Kidney (tissue), 14 donors: ENCODE measurements around the gene SYCE3. TPM values are rescaled to one million over a fixed set of nuclear protein-coding genes. Genes with fewer than 3 reads are reported as not detected.

Experiments used
- DNase-seq, 5 donors: peaks; one replicate each; pipeline ENCODE4 v3.0.0-alpha.2; 2013 to 2020
- FAIRE-seq: peaks from 2 replicates; lab custom pipeline; 2012; peaks lifted over from hg19 to GRCh38; lab: Jason Lieb, UNC
- H3K27ac ChIP-seq, 2 donors: one replicate each; pipeline ENCODE4 v1.7.0; 2013; ENCODE audit warnings: low read depth in 2 of 2, low read length in 2 of 2, inconsistent platforms in 1 of 2
- H3K27me3 ChIP-seq: one replicate; pipeline ENCODE4 v1.7.1; 2013; ENCODE audit warnings: low read length, inconsistent platforms; ENCODE audit not compliant: control insufficient read depth, insufficient read depth
- H3K36me3 ChIP-seq, 3 donors: one replicate each; pipeline versions ENCODE4 v1.7.0 to v1.7.1; 2013; ENCODE audit warnings: low read length in 3 of 3, control low read depth in 1 of 3, inconsistent platforms in 1 of 3; ENCODE audit not compliant: insufficient read depth in 3 of 3, control insufficient read depth in 2 of 3
- H3K4me1 ChIP-seq, 3 donors: one replicate each; pipeline versions ENCODE4 v1.7.0 to v1.7.1; 2013; ENCODE audit warnings: low read length in 3 of 3, inconsistent platforms in 1 of 3, low read depth in 1 of 3; ENCODE audit not compliant: control insufficient read depth in 2 of 3, insufficient read depth in 2 of 3
- H3K4me3 ChIP-seq, 3 donors: one replicate each; pipeline versions ENCODE4 v1.7.0 to v1.8.1; 2013; ENCODE audit warnings: low read length in 3 of 3, control low read depth in 1 of 3, inconsistent platforms in 1 of 3
- H3K9ac ChIP-seq, 3 donors: one replicate each; pipeline versions ENCODE4 v1.7.0 to v1.7.1; 2013; ENCODE audit warnings: low read length in 3 of 3, control low read depth in 1 of 3, inconsistent platforms in 1 of 3
- H3K9me3 ChIP-seq, 3 donors: one replicate each; pipeline versions ENCODE4 v1.7.0 to v1.7.1; 2013; ENCODE audit warnings: low read length in 3 of 3, control low read depth in 1 of 3, inconsistent platforms in 1 of 3; ENCODE audit not compliant: control insufficient read depth in 2 of 3, insufficient read depth in 1 of 3
- CTCF ChIP-seq: IDR thresholded peaks from 3 replicates; pipeline ENCODE4 v1.5.1; 2012; ENCODE audit warnings: mild to moderate bottlenecking, moderate library complexity, borderline replicate concordance; ENCODE audit not compliant: insufficient read depth; ENCODE audit errors: extremely low read depth
- intact Hi-C: fragments of 100-400 bp; cut with DNase I; formaldehyde crosslinking; loops from one replicate; pipeline ENCODE4 v1.11.1; 2022
- polyA plus RNA-seq: library from polyadenylated mRNA; stranded (reverse); fragments of 350-450 nt; fragmentation: Illumina TruSeq; extraction: RNeasy Lipid Tissue Mini Kit (QIAGEN cat#74804); gene quantifications from one replicate; pipeline ENCODE4 v1.2.3, GENCODE V29; 2014; ENCODE audit warnings: low read depth, low replicate concordance; ENCODE audit not compliant: insufficient read depth
- total RNA-seq: library from RNA; stranded (reverse); fragmentation: NEBNext Ultra II Directional; extraction: Animal tissue kit (Norgen Biotek cat#: 25700); gene quantifications from one replicate; pipeline ENCODE4 v1.2.1, GENCODE V29; 2021
- donor health status: control.
- donor health status: control.
- donor health status: control.
- donor health status: control.
- donor health status: control.
- donor health status: DM: yes; HTN: yes; CAD: no.
- donor health status: Normal renal cell carcinoma (clear cell type).

The SYCE3 gene
- total and polyA plus RNA-seq, 2 donors from 2014 or later = 4.6 TPM; not detected in 1

DNA sequence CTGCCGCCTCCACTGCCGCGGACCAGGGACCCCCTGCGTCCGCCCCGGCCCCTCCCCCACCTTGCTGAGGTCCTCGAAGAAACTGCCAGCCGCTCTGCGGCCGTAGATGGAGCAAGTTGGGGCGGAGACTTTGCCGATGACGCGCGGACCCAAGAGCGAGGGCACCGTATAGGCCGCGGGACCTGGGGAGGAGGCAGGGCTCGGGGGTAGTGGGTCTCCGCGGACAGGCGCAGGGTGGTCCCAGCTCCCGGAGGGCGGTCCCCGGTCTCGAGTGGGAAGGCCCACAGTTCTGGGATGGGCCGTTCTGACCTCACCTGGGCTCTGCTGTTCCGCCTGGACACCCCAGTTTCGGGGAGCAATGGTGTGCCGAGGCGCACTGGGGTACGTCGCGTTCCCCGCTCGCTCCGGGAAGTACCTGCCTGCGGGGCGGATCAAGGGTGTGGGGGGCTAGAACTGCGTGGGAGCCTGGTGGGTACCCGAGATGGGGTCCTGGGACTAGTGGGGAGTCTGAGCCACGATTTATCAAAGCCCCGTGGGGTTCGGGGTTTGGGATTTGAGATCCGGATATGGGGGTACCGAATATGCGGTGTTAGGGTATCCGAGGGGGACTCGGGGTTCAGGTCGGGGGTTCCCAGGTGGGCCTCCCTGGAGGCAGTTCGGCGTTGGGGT, 31.7 kb downstream of the SYCE3 start:
- TF ChIP-seq CTCF = no peak
- no peaks in the 10 kb centered on the region for H3K9me3 ChIP-seq
- H3K36me3 ChIP-seq = no peaks in the 10 kb centered on the region
- FAIRE-seq = no peak
- peak in 4 of 5 donors; percentile 72 to 97 (median 79) for DNase-seq
- intact Hi-C loops = no loop called here
- H3K4me1 ChIP-seq = peaks cover 0 to 19% (median 0%) of the 10 kb centered on the region in 3 donors
- H3K27ac ChIP-seq = peak overlapping the region; percentile 87 to 96
- H3K4me3 ChIP-seq = peak overlapping the region in 2 of 3 donors; percentile 50 to 56
- peaks cover 7% of the 10 kb centered on the region for H3K27me3 ChIP-seq
- peak overlapping the region in 2 of 3 donors; percentile 69 for H3K9ac ChIP-seq

DNA sequence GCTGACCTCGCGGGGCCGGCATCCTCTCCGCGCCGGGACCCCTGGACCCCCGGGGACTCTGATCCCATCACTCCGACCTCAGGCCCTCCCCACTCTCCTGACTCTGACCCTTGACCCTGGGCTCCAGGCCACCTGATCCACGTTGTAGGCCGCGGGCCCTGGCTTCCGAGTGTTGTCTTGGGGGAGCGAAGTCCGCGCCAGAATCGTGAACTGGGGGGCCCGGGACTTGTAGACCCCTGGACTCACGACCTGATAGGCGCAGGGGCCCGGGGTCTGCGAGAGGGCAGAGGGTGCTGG, 32.2 kb downstream of the SYCE3 start:
- Histone ChIP-seq H3K4me1 (peaks cover 0 to 19% (median 0%) of the 10 kb centered on the region in 3 donors), H3K36me3 (no peaks in the 10 kb centered on the region), H3K9ac (peak overlapping the region in 1 of 3 donors; percentile 73), H3K9me3 (no peaks in the 10 kb centered on the region), H3K27me3 (peaks cover 7% of the 10 kb centered on the region), H3K27ac (peak overlapping the region; percentile 87 to 96), H3K4me3 (peak overlapping the region in 2 of 3 donors; percentile 24 to 56)
- no peak for TF ChIP-seq CTCF
- FAIRE-seq = no peak
- intact Hi-C loops = no loop called here
- peak in 1 of 5 donors; percentile 87 for DNase-seq

DNA sequence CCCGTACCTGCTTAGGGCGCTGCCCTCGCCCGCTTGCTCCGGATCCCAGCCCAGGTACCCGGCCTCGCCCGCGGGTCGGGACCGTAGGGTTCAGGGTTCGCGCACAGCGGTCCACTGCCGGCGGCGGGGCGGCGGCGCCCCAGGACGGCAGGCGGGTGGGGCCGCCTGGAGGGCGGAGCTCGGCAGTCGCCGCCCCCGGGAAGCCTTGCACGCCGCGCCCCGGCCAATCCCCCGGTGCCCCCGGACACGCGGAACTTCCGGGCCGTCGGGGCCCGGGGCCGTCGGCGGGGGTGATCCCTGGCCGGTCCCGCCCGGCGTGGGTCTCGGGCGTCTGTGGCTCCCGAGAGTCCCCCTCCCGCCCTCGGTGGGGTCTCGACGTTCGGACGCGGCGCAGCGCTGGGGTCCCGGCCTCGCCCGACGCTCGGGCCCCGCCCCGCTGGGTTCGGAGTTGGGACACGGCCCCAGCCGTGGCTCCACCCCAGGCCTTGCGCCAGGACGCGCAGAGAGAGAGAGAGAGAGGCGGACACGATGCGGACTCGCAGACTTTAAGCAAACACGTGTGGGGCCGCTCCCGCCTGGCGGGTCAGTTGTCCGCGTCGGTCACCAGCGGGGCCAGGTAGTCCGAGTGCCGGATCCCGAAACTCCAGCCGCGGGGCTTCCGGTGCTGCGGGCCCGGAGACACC, 32.7 kb downstream of the SYCE3 start, which contains the start of gene TYMP:
Gene TYMP (minus strand): TSS at position 116 of the 683 bp plus-strand sequence. CDS start 303 bp downstream, outside the sequence.
- H3K9ac ChIP-seq = peak within 1 kb of the TSS in 2 of 3 donors; percentile 69 to 73
- H3K36me3 ChIP-seq = no peaks in the 10 kb centered on the region
- FAIRE-seq (no peak), DNase-seq (peak in 3 of 5 donors; percentile 41 to 97 (median 65))
- H3K9me3 ChIP-seq = no peaks in the 10 kb centered on the region
- peaks cover 0 to 19% (median 0%) of the 10 kb centered on the region in 3 donors for H3K4me1 ChIP-seq
- H3K4me3 ChIP-seq = peak within 1 kb of the TSS in 2 of 3 donors; percentile 45 to 56
- H3K27me3 ChIP-seq = peaks cover 7% of the 10 kb centered on the region
- intact Hi-C loops = no loop called here
- peak within 1 kb of the TSS; percentile 87 to 96 for H3K27ac ChIP-seq
- TF ChIP-seq CTCF = no peak
